ENCODE results near the gene DIDO1.
A peak's percentile ranks its signal among the peaks of the same experiment; 100 is the strongest.

DIDO1 gene

DNA sequence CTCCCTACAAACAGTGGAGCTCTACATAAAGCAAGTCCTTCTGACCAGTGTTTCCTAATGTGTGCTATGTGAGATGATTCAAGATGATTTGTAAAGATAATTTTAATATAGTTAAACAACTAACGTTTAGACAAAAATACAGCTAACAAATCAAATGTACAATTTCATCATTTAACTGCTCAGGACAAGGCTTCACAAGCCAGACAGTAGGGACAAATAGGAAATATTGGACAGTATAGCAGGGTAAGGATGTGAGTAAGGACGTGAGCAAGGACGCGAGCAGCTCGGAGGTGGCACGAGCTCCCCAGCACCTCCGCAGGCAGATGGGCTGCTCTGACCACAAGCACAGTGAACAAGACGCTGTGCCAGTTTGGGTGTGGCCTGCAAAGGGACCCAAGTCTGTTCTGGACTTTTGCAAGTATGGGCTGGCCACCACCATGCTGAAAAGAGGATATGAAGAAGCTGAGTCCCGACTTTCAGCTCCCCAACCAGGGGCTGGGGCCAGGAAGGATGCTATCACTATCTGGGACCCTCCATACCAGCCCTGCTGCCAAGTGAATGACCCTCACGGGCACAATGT, 14.5 kb downstream of the DIDO1 start:
- DNase-seq (ENCODE audit: low read depth, low spot score) = no peak

DNA sequence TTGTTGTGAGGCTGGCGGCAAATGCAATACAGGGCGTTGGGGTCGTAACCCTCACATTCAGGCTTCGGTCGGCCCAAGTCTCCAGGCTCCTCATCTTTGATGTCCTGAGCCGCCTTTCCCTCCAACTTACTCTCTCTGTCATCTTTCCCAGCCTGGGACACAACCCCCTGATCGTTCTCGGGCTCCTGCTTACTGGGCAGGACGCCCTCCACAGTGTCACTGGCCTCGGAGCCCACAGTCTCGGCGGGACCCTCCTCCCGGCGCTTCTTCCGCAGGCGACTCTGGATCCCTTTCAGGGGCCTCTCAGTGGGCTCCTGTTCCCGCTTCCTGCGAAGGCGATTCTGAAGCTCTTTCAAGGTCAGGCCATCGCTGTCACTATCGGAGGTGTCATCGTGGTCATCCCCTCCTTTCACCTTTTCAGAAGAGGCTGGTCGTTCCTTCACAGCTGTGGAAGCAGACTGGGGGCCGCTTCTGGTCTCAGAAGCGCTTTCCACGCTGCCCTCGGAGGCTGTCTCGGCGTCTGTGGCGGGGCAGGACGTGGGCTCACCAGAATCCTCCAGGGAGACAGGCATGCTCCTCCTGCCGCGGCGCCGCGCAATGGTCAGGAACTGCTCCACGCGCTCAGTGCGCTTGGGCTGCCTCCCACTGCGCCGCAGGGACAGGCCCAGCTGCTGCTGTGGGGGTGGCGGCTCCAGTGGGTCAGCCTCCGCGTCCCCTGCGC, 15.4 kb downstream of the DIDO1 start:
- no peak for DNase-seq (ENCODE audit: low read depth, low spot score)

- no peak for DNase-seq (ENCODE audit: low read depth, low spot score)
Observed at GRCh38 chr20:62910217-62910766, 16.0 kb downstream of the DIDO1 start.

DNA sequence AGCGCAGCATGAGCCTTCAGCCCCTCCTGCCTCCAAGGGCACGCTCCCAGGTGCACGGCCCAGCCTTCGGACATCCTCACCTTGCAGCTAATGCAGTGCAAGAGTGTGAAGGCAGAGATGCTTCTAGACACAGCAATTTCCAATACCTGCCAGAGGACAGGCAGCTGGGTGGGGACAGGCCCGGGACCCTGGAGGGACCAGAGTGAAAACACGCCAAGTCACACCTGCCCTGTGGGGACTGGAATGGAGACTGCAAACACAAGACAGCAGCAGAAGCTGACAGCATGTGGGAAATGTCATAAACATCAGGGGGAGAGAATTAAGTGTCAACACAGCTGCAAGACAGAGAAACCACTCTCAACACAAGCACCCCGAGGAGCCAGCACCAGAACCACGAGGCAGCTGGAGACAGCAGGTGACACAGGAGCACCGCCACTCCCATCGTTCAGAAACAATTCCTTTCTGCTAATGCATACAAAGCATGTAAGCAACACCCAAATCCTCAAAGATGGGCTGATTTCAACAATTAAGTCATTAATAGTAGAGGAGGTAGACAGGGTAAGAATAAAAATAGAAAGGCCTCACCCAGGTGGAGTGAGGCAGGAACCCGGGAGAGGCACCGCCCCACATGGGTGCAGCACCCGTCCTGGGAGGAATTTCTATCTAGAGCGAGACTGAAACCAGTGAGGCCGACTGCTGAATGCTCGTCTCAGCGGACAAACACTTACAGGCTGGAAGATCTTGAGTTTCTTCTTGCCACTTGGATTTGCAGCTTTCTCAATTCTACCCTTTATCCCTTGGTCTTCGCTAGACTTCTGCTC, 17.1 kb downstream of the DIDO1 start:
- no peak for DNase-seq (ENCODE audit: low read depth, low spot score)

- peak; percentile 61 for DNase-seq (ENCODE audit: low read depth, low spot score)
Observed at GRCh38 chr20:62907384-62908317, 18.7 kb downstream of the DIDO1 start.

- no peak for DNase-seq (ENCODE audit: low read depth, low spot score)
Observed at GRCh38 chr20:62906647-62907375, 19.5 kb downstream of the DIDO1 start.

DNA sequence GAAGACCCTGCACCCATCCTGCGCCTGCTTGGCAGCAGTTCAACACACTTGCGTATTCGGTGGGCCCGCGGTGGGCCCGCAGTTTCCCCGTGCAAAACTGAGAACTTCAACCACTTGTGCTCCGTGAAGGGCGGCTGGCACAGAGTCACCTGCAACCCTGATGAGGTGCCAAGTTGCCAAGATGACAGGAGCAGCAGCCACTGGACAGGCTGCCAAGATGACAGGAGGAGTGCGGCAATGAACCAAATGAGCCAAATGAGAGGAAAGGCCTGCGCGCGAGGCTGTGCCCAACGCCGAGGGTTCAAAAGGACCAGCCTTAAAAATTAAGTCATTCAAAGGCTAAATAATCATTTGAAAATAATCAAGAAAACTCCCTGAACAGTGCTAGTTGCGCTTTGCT, 20.1 kb downstream of the DIDO1 start:
- no peak for DNase-seq (ENCODE audit: low read depth, low spot score)

GRCh38 chr20:62905536-62906117, 20.7 kb downstream of the DIDO1 start:
- DNase-seq (ENCODE audit: low read depth, low spot score) = no peak

DNA sequence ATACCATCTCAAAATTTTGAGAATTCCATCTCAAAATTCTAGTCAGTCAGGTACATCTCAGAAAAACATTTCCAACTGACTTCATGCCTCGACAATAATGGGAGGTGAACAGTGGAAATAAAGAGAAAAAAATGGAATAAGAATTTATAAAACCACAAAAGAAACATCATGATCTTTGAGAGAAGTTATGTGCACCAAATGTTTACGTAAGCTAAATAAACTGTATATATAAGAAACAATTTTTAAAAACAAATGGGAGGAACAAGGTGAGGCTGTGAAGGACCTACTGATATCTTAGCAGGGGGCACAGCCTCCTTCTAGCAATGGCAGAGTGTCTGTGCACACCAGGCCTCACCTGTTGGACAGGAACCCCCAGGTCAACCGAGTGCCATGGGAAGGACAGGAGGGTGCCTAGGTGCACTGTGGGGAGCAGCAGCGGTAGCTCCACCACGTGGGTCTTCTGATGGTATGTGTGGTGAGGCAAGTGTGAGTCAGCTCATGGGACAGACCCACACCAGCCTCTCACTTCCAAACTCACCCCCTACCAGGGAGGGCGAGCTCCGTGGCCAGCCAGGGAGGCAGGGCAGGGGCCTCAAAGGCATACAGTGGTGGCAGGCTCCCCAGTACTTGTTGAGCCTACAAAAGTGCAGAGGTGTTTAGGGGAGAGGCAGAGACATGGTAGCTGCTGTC, 23.2 kb downstream of the DIDO1 start:
- peak; percentile 73 for DNase-seq (ENCODE audit: low read depth, low spot score)

DNA sequence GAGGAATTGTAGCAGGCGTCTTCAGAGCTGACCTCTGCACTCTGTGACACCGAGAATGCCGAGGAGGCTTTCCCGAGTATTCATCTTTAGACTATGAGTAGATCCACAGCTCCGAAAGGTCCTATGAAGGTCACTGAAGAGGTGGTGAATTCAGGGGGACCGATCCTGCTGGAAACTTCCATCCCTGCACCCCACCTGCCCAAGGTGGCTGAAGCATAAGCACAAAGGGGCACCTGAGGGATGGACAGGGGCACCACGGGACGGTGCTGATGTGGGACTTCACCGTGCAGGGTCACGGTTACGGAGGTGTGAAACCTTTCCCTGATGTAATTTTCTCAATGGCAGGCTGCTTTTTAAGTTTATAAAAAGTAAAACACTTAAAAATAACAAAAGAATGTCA, 24.4 kb downstream of the DIDO1 start:
- DNase-seq (ENCODE audit: low read depth, low spot score) = no peak

DNA sequence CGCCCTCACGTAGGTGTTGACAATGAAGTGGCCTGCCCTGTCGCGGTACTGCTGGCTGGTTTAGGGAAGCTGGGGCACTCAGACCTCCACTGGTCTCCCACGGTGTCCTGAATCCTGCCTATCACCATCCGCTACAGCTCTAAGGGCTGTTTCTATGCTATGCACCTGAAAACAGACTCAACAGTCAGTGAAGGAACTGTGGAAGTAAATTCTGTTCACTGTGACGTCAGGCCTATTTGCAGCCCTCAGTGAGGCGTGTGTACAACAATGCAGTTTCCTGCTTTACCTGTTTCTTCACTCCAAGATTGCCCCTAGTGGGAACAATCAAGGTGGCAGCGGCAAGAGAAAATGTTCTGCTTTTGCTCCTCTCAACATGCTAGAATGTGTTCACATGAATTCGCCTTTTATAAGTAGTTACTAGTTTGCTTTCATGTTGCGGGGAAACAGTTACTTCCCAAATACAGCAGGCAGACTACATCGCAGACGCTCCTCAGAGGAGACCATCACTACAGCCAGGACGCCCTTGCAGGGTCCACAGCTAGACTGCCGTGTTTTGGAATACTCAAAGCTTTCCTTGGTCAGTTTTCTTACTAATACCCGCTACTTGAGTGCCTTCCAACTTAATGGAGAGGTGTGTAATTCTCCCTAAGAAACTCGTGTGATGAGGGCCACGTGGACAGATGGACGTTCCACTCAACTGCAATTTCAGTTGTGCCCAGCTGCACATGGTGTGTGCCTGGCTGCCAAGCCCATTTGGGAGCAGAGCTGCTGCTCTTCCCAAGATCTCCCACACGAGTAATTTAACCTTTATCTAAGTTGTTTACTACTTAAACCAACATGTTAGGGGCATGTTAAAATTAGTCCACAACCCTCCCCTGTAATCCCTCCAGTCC, 25.4 kb downstream of the DIDO1 start:
- peak; percentile 34 for DNase-seq (ENCODE audit: low read depth, low spot score)

- peak; percentile 89 for DNase-seq (ENCODE audit: low read depth, low spot score)
Observed at GRCh38 chr20:62900052-62900691, 26.1 kb downstream of the DIDO1 start.

- DNase-seq (ENCODE audit: low read depth, low spot score) = no peak
Observed at GRCh38 chr20:62899633-62900051, 26.7 kb downstream of the DIDO1 start.

DNA sequence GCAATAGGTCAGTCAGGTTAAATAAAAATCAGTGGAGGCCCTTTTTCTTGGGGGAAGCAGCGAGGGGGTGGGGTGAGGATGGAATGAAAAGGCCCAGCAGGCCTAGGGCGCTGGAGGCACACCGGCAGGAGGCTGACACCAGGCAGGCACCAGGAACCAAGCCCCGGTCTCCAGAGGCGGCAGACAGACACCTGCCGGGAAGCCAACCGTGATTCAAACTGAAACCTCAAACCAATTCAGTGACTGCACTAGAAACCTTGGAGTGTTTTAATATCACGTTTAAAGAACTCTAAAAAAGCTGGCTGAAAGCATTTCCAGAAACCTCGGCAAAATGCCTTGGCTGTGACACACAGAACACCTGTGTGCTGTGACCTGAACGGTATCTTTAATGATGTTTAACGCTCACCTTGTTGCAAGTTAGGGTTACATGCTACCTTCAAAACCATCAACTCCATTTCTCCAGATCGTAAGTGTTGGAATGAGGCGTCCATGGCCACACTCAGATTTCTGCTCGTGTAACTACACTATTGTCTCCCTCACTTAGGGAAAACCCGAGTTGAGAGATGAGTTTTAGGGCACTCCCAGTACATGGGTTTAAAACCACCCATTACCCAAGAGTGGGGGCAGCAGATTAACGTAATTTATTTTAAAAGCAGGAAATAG, 27.2 kb downstream of the DIDO1 start:
- no peak for DNase-seq (ENCODE audit: low read depth, low spot score)

DNA sequence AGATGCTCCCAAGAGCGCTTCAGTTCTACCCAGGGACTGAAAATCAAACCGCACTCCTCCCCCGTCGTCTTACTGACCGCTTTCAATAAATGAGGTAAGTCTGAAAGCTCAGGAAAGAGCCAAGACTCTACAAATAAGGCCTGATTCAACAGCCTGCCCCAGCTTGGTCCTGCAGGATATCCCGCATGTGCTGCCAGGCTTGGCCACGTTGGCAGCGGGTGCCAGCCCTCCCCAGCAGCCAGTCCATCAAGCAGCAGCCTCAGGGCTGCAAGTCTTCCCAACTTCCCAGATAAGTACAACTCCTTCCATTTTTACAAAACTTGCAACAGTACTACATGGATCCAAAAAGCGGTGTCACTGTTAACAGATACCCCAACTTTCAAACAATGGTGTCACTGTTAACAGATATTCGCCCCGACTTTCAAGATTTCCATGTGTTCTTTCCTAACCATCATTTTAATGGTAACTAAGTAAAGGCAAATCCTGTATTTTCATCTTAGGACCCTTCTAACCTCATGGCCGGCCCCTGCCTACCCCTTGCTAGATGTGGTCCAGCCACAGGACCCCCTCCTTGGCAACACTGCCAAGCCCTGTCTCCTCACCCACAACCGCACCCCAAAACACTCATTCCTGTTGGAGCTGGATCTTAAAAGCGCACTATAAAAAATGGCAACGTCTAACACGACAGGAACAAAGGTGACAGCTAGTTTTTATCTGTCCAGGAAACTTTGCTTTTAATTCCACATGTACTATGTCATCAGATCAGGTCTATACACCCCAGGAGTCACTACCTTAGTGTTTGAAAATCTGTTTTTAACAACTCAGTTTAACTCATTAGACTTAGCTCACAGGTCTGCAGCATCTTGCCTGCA, 28.0 kb downstream of the DIDO1 start:
- DNase-seq (ENCODE audit: low read depth, low spot score) = no peak

GRCh38 chr20:62897666-62898065, 28.6 kb downstream of the DIDO1 start:
- DNase-seq (ENCODE audit: low read depth, low spot score) = no peak

GRCh38 chr20:62896526-62896925, 29.8 kb downstream of the DIDO1 start:
- no peak for DNase-seq (ENCODE audit: low read depth, low spot score)

Data from astrocyte of the hippocampus (primary cell).